Measurements from ENCODE around the gene PM20D2.

The PM20D2 gene

GRCh38 chr6:89204096-89204495 lies 58.2 kb downstream of the PM20D2 start:
- DNase-seq = no peak

GRCh38 chr6:89205819-89206218 lies 60.0 kb downstream of the PM20D2 start:
- no peak for DNase-seq

GRCh38 chr6:89208551-89208950 lies 62.7 kb downstream of the PM20D2 start:
- no peak for DNase-seq

GRCh38 chr6:89209457-89209856 lies 63.6 kb downstream of the PM20D2 start:
- no peak for DNase-seq

- no peak for DNase-seq
These were observed 66.6 kb downstream of the PM20D2 start for GRCh38 chr6:89212472-89212871.

GRCh38 chr6:89214197-89214596 lies 68.3 kb downstream of the PM20D2 start:
- DNase-seq = no peak

All from T-helper 1 cell (primary cell).